Gastrocnemius medialis (tissue), 4 donors: ENCODE data around the gene GNAO1. TPM values are rescaled to one million over a fixed set of nuclear protein-coding genes. Genes with fewer than 3 reads are reported as not detected.

Source experiments
- ATAC-seq, 2 donors: fragments of 150-250 bp; one replicate each; pipeline ENCODE4 v1.9.1; 2016
- DNase-seq, 2 donors: peaks; one replicate each; pipeline ENCODE4 v3.0.0-alpha.2; 2019
- H3K27ac ChIP-seq, 4 donors: fragments of 200-600 bp; sonication (generic); 1 replicate in 1 of 4; 2 replicates in 3 of 4; pipeline ENCODE4 v1.5.1; 2016 to 2018; ENCODE audit warnings: mild to moderate bottlenecking in 2 of 4, moderate library complexity in 1 of 4
- H3K27me3 ChIP-seq, 3 donors: fragments of 200-600 bp; sonication (generic) in 2 of 3; 1 replicate in 1 of 3; 2 replicates in 2 of 3; pipeline versions ENCODE4 v1.5.1 to v1.6.0; 2016 to 2019; ENCODE audit warnings: mild to moderate bottlenecking in 1 of 3, moderate library complexity in 1 of 3
- H3K36me3 ChIP-seq, 2 donors: fragments of 200-600 bp; sonication (generic) in 1 of 2; one replicate each; pipeline ENCODE4 v1.5.1; 2017 to 2018
- H3K4me1 ChIP-seq, 2 donors: fragments of 200-600 bp; sonication (generic) in 1 of 2; one replicate each; pipeline ENCODE4 v1.5.1; 2016 to 2017; ENCODE audit warnings: mild to moderate bottlenecking in 2 of 2
- H3K4me3 ChIP-seq, 4 donors: fragments of 200-600 bp; sonication (generic) in 3 of 4; 1 replicate in 1 of 4; 2 replicates in 3 of 4; pipeline ENCODE4 v1.5.1; 2016 to 2019; ENCODE audit warnings: mild to moderate bottlenecking in 2 of 4
- H3K9me3 ChIP-seq, 3 donors: fragments of 200-600 bp; sonication (generic) in 2 of 3; 1 replicate in 1 of 3; 2 replicates in 2 of 3; pipeline ENCODE4 v1.5.1; 2016 to 2019
- POLR2A ChIP-seq, 2 donors: fragments of 450-650 bp; IDR thresholded peaks; one replicate each; pipeline ENCODE4 v1.6.1; 2017; ENCODE audit warnings: antibody characterized with exemption in 2 of 2, mild to moderate bottlenecking in 2 of 2, moderate library complexity in 2 of 2
- in situ Hi-C, 4 donors: fragments of 200-750 bp; cut with MboI; loops; one replicate each; pipeline versions ENCODE4 v1.15.0 to v1.8.0; 2017; ENCODE audit warnings: low sequenced_read_pairs in 4 of 4
- intact Hi-C: fragments of 100-400 bp; cut with DNase I; formaldehyde crosslinking; loops from one replicate; pipeline ENCODE4 v1.15.1; 2023; ENCODE audit warnings: low total_unique reads
- total RNA-seq, 4 donors: library from RNA; depleted of rRNA; stranded (reverse); fragments of >200 nt; gene quantifications; one replicate each; pipeline versions ENCODE4 v1.1.0 to v1.2.3, GENCODE V29; 2016
- TF ChIP-seq, protein P1 (sequence below), 5 experiments: fragments of 450-650 bp in 3 of 5; fragments of 200-600 bp in 2 of 5; sonication (generic) in 2 of 5; IDR thresholded peaks in 4 of 5; conservative IDR thresholded peaks in 1 of 5; 1 replicate in 4 of 5; 2 replicates in 1 of 5; pipeline ENCODE4 v1.5.1; 2016 to 2019; ENCODE audit warnings: antibody characterized with exemption in 5 of 5, mild to moderate bottlenecking in 3 of 5, moderate library complexity in 3 of 5

GNAO1 gene
- total RNA-seq, 4 donors from 2014 or later, result 0.25 to 2.0 (median 0.79) TPM

DNA sequence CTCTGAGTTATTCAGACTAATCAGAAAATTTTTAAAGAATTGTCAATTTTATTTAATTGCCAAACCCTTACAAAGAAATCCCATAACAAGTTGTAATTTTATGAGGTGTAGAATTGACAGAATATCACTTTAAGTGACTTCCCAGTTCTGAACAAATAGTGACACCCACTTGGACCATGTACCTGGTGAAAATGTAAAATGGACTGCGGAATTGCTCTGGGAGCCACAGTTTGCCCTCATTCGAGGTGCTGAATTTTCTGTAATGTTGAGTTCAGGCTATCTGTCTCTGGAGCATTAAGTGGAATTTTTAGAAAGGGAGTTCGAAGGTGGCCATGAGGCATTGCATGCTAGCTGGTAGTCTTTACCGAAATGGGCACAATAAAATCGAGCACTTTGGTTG is 5.1 kb downstream of the GNAO1 start:
- H3K9me3 ChIP-seq, result no peaks in the 10 kb centered on the region
- peaks cover 24 to 35% (median 34%) of the 10 kb centered on the region in 3 donors for H3K27me3 ChIP-seq
- H3K36me3 ChIP-seq, result no peaks in the 10 kb centered on the region
- intact Hi-C loops, result no loop called here
- in situ Hi-C loops, result no loop called here
- TF ChIP-seq, protein P1, sequence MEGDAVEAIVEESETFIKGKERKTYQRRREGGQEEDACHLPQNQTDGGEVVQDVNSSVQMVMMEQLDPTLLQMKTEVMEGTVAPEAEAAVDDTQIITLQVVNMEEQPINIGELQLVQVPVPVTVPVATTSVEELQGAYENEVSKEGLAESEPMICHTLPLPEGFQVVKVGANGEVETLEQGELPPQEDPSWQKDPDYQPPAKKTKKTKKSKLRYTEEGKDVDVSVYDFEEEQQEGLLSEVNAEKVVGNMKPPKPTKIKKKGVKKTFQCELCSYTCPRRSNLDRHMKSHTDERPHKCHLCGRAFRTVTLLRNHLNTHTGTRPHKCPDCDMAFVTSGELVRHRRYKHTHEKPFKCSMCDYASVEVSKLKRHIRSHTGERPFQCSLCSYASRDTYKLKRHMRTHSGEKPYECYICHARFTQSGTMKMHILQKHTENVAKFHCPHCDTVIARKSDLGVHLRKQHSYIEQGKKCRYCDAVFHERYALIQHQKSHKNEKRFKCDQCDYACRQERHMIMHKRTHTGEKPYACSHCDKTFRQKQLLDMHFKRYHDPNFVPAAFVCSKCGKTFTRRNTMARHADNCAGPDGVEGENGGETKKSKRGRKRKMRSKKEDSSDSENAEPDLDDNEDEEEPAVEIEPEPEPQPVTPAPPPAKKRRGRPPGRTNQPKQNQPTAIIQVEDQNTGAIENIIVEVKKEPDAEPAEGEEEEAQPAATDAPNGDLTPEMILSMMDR (IDR thresholded peaks at IDR 0.05 in 4 of 5, conservative IDR thresholded peaks at IDR 0.05 in 1 of 5), result no peak
- TF ChIP-seq POLR2A (IDR thresholded peaks at IDR 0.05), result no peak
- no peak for DNase-seq
- peaks cover 8 to 12% of the 10 kb centered on the region in 2 donors for H3K4me1 ChIP-seq
- H3K4me3 ChIP-seq, result no peak overlapping the region
- ATAC-seq, result no peak
- no peak overlapping the region for H3K27ac ChIP-seq

DNA sequence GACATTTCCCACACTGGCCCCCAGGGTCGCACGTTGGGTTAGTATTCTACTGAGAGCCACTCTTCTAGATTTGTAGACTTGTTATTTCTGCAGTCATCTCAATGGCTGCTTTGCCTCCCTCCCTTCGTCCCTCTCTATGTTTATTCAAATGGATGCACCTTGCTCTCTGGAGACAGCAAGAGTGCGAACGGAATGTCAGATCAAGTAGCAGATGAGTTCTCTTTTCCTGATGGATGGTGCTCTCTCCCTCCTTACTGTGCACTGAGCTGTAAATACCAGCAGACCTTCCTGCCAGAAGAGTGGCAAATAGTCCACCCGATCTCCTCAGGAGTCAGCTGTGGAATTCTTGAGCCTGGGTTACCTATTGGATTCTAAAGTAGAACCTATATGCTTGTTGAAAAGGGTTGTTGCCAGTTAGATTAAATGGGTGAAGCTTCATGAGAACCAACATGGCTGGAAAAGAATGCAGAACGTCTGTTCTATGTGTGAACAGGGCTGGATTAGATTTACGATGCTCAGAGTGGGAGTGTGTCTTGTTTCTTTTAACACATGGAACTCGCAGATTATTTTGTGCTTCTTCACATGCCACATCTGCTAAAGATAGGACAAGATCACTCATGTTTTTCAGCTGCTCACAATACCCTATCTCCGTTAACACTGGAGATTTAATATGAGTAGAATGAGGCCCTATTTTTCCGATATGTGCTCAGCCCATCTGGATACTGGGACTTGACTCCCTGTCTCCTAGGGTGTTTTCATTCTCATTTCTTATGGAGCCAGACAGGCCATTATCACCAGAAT is 6.1 kb downstream of the GNAO1 start:
- TF ChIP-seq POLR2A (IDR thresholded peaks at IDR 0.05), result no peak
- TF ChIP-seq, protein P1 (IDR thresholded peaks at IDR 0.05 in 4 of 5, conservative IDR thresholded peaks at IDR 0.05 in 1 of 5), result no peak
- H3K36me3 ChIP-seq, result no peaks in the 10 kb centered on the region
- ATAC-seq (no peak), DNase-seq (no peak)
- H3K9me3 ChIP-seq, result no peaks in the 10 kb centered on the region
- H3K4me1 ChIP-seq, result peaks cover 2 to 8% of the 10 kb centered on the region in 2 donors
- H3K27me3 ChIP-seq, result peaks cover 20 to 25% (median 24%) of the 10 kb centered on the region in 3 donors
- no peak overlapping the region for H3K27ac ChIP-seq
- in situ Hi-C loops, result no loop called here
- no peak overlapping the region for H3K4me3 ChIP-seq
- intact Hi-C loops, result no loop called here

DNA sequence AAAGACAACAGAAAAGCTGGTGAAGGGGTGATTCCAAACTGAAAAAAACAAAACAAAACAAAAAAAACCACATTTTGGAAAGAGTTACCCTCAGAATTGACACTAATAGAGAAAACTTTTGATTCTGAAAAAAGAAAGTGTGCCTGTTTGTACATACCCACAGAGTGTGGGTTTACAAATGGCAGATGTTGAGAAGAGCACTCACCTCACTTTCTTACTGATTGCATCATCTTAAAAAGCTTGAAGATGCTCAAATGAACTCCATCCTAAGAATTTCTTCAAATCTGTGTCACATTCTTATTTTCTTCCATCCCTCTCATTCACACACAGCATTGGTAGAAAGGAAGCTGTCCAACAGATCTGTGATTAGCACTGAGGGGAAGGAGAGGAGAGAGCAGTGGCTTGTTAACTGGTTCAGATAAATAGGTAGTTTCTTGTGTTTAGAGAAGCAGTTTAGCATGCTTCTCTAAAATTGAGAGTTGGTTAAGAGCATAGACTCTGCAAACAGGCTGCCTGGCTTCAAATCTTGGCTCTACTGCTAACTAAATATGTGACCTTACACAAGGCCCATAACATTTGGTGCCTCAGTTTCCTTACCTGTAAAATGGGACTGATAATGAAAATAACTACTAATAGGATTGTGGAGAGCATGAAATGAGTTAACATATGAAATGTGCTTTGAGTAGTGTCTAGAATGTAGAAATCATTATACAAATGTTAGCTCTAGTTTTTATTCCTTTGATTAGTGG is 6.9 kb downstream of the GNAO1 start:
- no peak overlapping the region for H3K27ac ChIP-seq

DNA sequence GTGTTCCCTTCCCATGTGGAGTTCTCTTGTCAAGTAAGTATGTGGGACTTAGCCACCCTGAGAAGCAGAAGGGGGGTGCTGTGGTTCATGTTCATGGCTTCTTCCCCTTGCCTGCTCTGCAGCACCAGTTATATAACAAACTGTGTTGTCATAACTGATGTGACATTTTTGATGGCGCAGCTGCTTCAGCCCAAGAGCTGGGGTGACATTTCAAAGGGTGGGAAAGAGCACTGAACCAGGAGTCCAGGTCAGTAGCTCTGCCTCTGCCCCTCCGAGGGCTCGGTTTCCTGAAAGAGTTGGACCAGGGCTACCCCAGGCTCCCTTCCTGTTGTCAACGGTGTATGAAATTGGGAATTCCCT is 7.4 kb downstream of the GNAO1 start:
- peaks cover 0 to 8% of the 10 kb centered on the region in 2 donors for H3K4me1 ChIP-seq
- intact Hi-C loops, result no loop called here

More for the DNA sequence above, 6.9 kb downstream of the GNAO1 start:
- intact Hi-C loops (no loop called here), in situ Hi-C loops (no loop called here)
- DNase-seq (no peak), ATAC-seq (no peak)
- no peak overlapping the region for H3K4me3 ChIP-seq
- peaks cover 0 to 8% of the 10 kb centered on the region in 2 donors for H3K4me1 ChIP-seq
- H3K9me3 ChIP-seq, result no peaks in the 10 kb centered on the region
- peaks cover 13 to 17% (median 17%) of the 10 kb centered on the region in 3 donors for H3K27me3 ChIP-seq
- H3K36me3 ChIP-seq, result no peaks in the 10 kb centered on the region
- TF ChIP-seq POLR2A (IDR thresholded peaks at IDR 0.05), result no peak
- TF ChIP-seq, protein P1 (IDR thresholded peaks at IDR 0.05 in 4 of 5, conservative IDR thresholded peaks at IDR 0.05 in 1 of 5), result no peak

DNA sequence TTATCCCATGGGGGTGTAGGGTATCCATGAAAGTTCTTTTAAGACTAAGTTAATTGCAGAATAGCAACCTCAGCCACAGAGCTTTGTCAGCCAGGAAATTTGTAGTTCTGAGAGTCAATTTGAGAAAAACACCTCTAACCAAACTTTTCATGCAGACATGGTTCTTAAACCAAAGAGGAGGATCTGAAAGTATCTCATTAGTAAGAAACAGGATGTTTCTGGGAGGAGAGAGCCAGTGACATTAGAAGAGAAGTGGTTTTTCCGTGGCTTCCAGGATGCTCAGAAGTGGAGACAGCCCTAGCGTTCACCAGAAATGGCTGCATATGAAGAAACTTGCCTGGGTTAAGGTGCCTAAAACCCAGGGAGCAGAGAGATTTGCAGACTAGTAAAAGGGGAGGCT is 7.9 kb downstream of the GNAO1 start:
- Histone ChIP-seq H3K27ac (no peak overlapping the region), H3K36me3 (no peaks in the 10 kb centered on the region), H3K9me3 (no peaks in the 10 kb centered on the region), H3K4me1 (peaks cover 0 to 7% of the 10 kb centered on the region in 2 donors), H3K27me3 (peaks cover 3 to 7% (median 7%) of the 10 kb centered on the region in 3 donors), H3K4me3 (no peak overlapping the region)
- no peak for ATAC-seq
- TF ChIP-seq, protein P1 (IDR thresholded peaks at IDR 0.05 in 4 of 5, conservative IDR thresholded peaks at IDR 0.05 in 1 of 5), result no peak
- TF ChIP-seq POLR2A (IDR thresholded peaks at IDR 0.05), result no peak
- DNase-seq, result no peak
- intact Hi-C loops, result no loop called here
- in situ Hi-C loops, result no loop called here

More for the DNA sequence above, 7.4 kb downstream of the GNAO1 start:
- Histone ChIP-seq H3K27ac (no peak overlapping the region), H3K36me3 (no peaks in the 10 kb centered on the region), H3K9me3 (no peaks in the 10 kb centered on the region), H3K27me3 (peaks cover 8 to 12% (median 11%) of the 10 kb centered on the region in 3 donors), H3K4me3 (no peak overlapping the region)
- TF ChIP-seq POLR2A (IDR thresholded peaks at IDR 0.05), result no peak
- in situ Hi-C loops, result no loop called here
- no peak for DNase-seq
- no peak for ATAC-seq
